ENCODE data around the gene AP5S1. TPM values are rescaled to one million over a fixed set of nuclear protein-coding genes. Genes with fewer than 3 reads are reported as not detected.
A peak's percentile ranks its signal among the peaks of the same experiment; 100 is the strongest.

AP5S1 gene
- total and polyA plus RNA-seq, 9 of the 15 experiments (the other 6 are each of a cell fraction or from before 2014, with no cell fraction given): 2.6 to 8.8 (median 4.4) TPM

- TF ChIP-seq ATF6 (CRISPR knock-in tag; IDR thresholded peaks at IDR 0.05) (no peak), ZNF740 (CRISPR knock-in tag; IDR thresholded peaks at IDR 0.05) (0 out of 2 replicates have a peak, but pooled peaks have one; percentile 31), ZNF740 (tag; IDR thresholded peaks at IDR 0.05) (no peak), SRF (CRISPR knock-in tag; IDR thresholded peaks at IDR 0.05) (no peak), CBFA2T3 (IDR thresholded peaks at IDR 0.05) (no peak), MAX (CRISPR knock-in tag; IDR thresholded peaks at IDR 0.05) (peak; percentile 56; the same call in 1 of the 2 replicates), RBBP5 (IDR thresholded peaks at IDR 0.05; ENCODE audit: borderline replicate concordance, insufficient read depth, low read length, poor library complexity, severe bottlenecking) (peak; percentile 79), E2F4 (CRISPR knock-in tag; IDR thresholded peaks at IDR 0.05; ENCODE audit: low read depth) (0 out of 2 replicates have a peak, but pooled peaks have one; percentile 35), MBD2 (IDR thresholded peaks at IDR 0.05; ENCODE audit: borderline replicate concordance, low read depth) (no peak), MBD1 (CRISPR knock-in tag; IDR thresholded peaks at IDR 0.05) (no peak), SMAD3 (CRISPR knock-in tag; conservative IDR thresholded peaks at IDR 0.05) (no peak), ZNF592 (IDR thresholded peaks at IDR 0.05) (peak; percentile 40; the same call in 1 of the 2 replicates), ARNT (IDR thresholded peaks at IDR 0.05) (no peak), CTCF (IDR thresholded peaks at IDR 0.05 in 2 of 3, conservative IDR thresholded peaks at IDR 0.05 in 1 of 3; ENCODE audit: insufficient read depth in 2 of 3, low read depth in 1 of 3, low read length in 3 of 3) (0 out of 6 replicates have a peak, but pooled peaks of 1 of the 3 experiments have one; percentile 8)
Observed at GRCh38 chr20:3786126-3786484, 34.2 kb upstream of the AP5S1 start (continued).

Data from K562 (cell line).